Uterus (tissue), 4 donors: Measurements from ENCODE around the gene KIT. TPM values are rescaled to one million over a fixed set of nuclear protein-coding genes. Genes with fewer than 3 reads are reported as not detected.

Experiments
- DNase-seq, 2 donors: peaks; one replicate each; pipeline ENCODE4 v3.0.0-alpha.2; 2019 to 2020
- H3K27ac ChIP-seq, 2 donors: fragments of 200-600 bp; sonication (generic); 1 replicate in 1 of 2; 2 replicates in 1 of 2; pipeline ENCODE4 v1.5.1; 2016 to 2018
- H3K27me3 ChIP-seq, 2 donors: fragments of 200-600 bp; sonication (generic); one replicate each; pipeline ENCODE4 v1.5.1; 2018 to 2019; ENCODE audit warnings: control low read depth in 1 of 2
- H3K36me3 ChIP-seq, 2 donors: fragments of 200-600 bp; sonication (generic); one replicate each; pipeline ENCODE4 v1.5.1; 2019; ENCODE audit warnings: control low read depth in 1 of 2
- H3K4me1 ChIP-seq, 2 donors: fragments of 200-600 bp; sonication (generic); one replicate each; pipeline ENCODE4 v1.5.1; 2018 to 2019; ENCODE audit warnings: control low read depth in 1 of 2
- H3K4me3 ChIP-seq, 2 donors: fragments of 200-600 bp; sonication (generic); 1 replicate in 1 of 2; 2 replicates in 1 of 2; pipeline ENCODE4 v1.5.1; 2018 to 2019; ENCODE audit warnings: mild to moderate bottlenecking in 1 of 2
- H3K9me3 ChIP-seq, 2 donors: fragments of 200-600 bp; sonication (generic); one replicate each; pipeline ENCODE4 v1.5.1; 2019; ENCODE audit warnings: control low read depth in 1 of 2
- CTCF ChIP-seq, 4 experiments: fragments of 200-600 bp in 2 of 4; fragments of 450-650 bp in 2 of 4; sonication (generic) in 2 of 4; IDR thresholded peaks; one replicate each; pipeline ENCODE4 v1.5.1; 2016 to 2019; ENCODE audit warnings: antibody characterized with exemption in 4 of 4, mild to moderate bottlenecking in 2 of 4, moderate library complexity in 1 of 4
- POLR2A ChIP-seq, 2 donors: fragments of 450-650 bp; IDR thresholded peaks; one replicate each; pipeline ENCODE4 v1.6.1; 2016; ENCODE audit warnings: antibody characterized with exemption in 2 of 2, mild to moderate bottlenecking in 1 of 2, moderate library complexity in 1 of 2
- intact Hi-C: fragments of 100-400 bp; cut with DNase I; formaldehyde crosslinking; loops from one replicate; pipeline ENCODE4 v1.15.1; 2023; ENCODE audit warnings: low total_unique reads
- total RNA-seq, 4 donors: library from RNA; depleted of rRNA in 3 of 4; stranded (reverse); fragments of >200 nt in 3 of 4; gene quantifications; one replicate each; pipeline versions ENCODE4 v1.1.0 to v1.2.4, GENCODE V29; 2014 to 2023
- donor health status: DM: yes; HTN: yes; CAD: no.

The KIT gene
- total RNA-seq: 10 to 100 TPM in 3 of 4 donors, 1 to 10 TPM in 1; 6.4 to 69.9 (median 40.3) TPM

GRCh38 chr4:54657551-54658251 lies at the start of gene KIT:
TSS of gene KIT (plus strand) at chr4:54657957. CDS start at chr4:54658015, 58 bp downstream.
- TF ChIP-seq POLR2A (IDR thresholded peaks at IDR 0.05) (peak in 1 of 2 donors; percentile 30), CTCF (IDR thresholded peaks at IDR 0.05) (no peak)
- no peaks in the 10 kb centered on the region for H3K36me3 ChIP-seq
- peak within 1 kb of the TSS; percentile 38 to 40 for H3K27ac ChIP-seq
- H3K27me3 ChIP-seq: no peaks in the 10 kb centered on the region
- DNase-seq: peak; percentile 41 to 55
- H3K9me3 ChIP-seq: no peaks in the 10 kb centered on the region
- peak within 1 kb of the TSS; percentile 35 to 55 for H3K4me3 ChIP-seq
- no peaks in the 10 kb centered on the region for H3K4me1 ChIP-seq
- intact Hi-C loops: no loop called here

GRCh38 chr4:54609310-54609709 lies 48.4 kb upstream of the KIT start:
- no peak for DNase-seq
- TF ChIP-seq CTCF (IDR thresholded peaks at IDR 0.05) (no peak), POLR2A (IDR thresholded peaks at IDR 0.05) (no peak)
- intact Hi-C loops: no loop called here
- H3K4me3 ChIP-seq: no peak overlapping the region
- no peaks in the 10 kb centered on the region for H3K36me3 ChIP-seq
- no peaks in the 10 kb centered on the region for H3K9me3 ChIP-seq
- no peaks in the 10 kb centered on the region for H3K27me3 ChIP-seq
- no peaks in the 10 kb centered on the region for H3K4me1 ChIP-seq
- H3K27ac ChIP-seq: no peak overlapping the region

GRCh38 chr4:54614149-54614548 lies 43.6 kb upstream of the KIT start:
- H3K4me1 ChIP-seq: no peaks in the 10 kb centered on the region
- H3K36me3 ChIP-seq: no peaks in the 10 kb centered on the region
- H3K4me3 ChIP-seq: no peak overlapping the region
- TF ChIP-seq CTCF (IDR thresholded peaks at IDR 0.05): no peak
- no peak for TF ChIP-seq POLR2A (IDR thresholded peaks at IDR 0.05)
- no peak for DNase-seq
- H3K27me3 ChIP-seq: no peaks in the 10 kb centered on the region
- intact Hi-C loops: no loop called here
- H3K27ac ChIP-seq: no peak overlapping the region
- no peaks in the 10 kb centered on the region for H3K9me3 ChIP-seq

GRCh38 chr4:54620773-54621172 lies 37.0 kb upstream of the KIT start:
- TF ChIP-seq CTCF (IDR thresholded peaks at IDR 0.05): no peak
- intact Hi-C loops: no loop called here
- Histone ChIP-seq H3K9me3 (no peaks in the 10 kb centered on the region), H3K36me3 (no peaks in the 10 kb centered on the region), H3K4me3 (no peak overlapping the region), H3K27me3 (no peaks in the 10 kb centered on the region), H3K27ac (no peak overlapping the region), H3K4me1 (no peaks in the 10 kb centered on the region)
- no peak for DNase-seq

GRCh38 chr4:54625391-54625790 lies 32.4 kb upstream of the KIT start:
- intact Hi-C loops: no loop called here
- H3K4me1 ChIP-seq: no peaks in the 10 kb centered on the region
- DNase-seq: peak in 1 of 2 donors; percentile 29
- H3K4me3 ChIP-seq: no peak overlapping the region
- no peaks in the 10 kb centered on the region for H3K27me3 ChIP-seq
- H3K9me3 ChIP-seq: no peaks in the 10 kb centered on the region
- H3K36me3 ChIP-seq: no peaks in the 10 kb centered on the region
- no peak overlapping the region for H3K27ac ChIP-seq
- TF ChIP-seq CTCF (IDR thresholded peaks at IDR 0.05): no peak
- no peak for TF ChIP-seq POLR2A (IDR thresholded peaks at IDR 0.05)
